ENCODE results near the gene WDR31.

Gene WDR31

DNA sequence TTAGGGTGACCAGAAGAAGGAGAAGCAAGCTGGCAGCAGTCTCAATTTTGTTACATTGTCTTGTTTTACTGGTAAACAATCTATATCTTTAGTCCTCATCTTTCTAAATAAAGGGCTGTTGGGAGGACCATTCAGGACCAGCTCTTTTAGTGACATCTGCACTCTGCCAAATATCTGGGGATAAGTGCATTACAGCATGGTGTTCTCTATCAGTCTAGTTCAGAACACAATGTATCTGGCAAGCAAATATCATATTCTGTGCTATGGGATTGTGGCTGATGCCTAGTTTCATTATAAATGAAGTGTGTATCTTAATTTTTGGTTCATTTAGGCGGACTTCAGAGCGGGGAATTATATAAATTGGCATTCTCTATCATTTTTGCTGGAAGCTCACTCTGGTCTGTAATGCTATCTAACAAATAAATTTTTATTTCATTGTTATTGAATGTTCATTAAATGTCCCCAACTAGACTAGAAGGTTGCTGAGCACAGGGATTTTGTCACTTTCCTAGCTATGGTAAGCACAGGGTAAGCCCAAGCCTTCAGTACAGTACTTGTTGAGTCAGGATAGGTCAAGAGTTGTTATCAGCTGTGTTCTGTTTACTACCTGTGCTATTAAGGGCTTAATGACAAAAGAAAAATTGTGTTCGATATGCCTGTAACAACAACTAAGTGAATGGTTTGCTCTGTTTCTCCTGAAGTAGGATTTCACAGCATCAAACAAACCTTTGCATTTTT is 11.9 kb downstream of the WDR31 start:
- TF ChIP-seq, protein P1, sequence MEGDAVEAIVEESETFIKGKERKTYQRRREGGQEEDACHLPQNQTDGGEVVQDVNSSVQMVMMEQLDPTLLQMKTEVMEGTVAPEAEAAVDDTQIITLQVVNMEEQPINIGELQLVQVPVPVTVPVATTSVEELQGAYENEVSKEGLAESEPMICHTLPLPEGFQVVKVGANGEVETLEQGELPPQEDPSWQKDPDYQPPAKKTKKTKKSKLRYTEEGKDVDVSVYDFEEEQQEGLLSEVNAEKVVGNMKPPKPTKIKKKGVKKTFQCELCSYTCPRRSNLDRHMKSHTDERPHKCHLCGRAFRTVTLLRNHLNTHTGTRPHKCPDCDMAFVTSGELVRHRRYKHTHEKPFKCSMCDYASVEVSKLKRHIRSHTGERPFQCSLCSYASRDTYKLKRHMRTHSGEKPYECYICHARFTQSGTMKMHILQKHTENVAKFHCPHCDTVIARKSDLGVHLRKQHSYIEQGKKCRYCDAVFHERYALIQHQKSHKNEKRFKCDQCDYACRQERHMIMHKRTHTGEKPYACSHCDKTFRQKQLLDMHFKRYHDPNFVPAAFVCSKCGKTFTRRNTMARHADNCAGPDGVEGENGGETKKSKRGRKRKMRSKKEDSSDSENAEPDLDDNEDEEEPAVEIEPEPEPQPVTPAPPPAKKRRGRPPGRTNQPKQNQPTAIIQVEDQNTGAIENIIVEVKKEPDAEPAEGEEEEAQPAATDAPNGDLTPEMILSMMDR (IDR thresholded peaks at IDR 0.05; ENCODE audit: control insufficient read depth, extremely low read depth, insufficient read depth): no peak
- DNase-seq (ENCODE audit: low read depth): no peak
- H3K4me3 ChIP-seq (ENCODE audit: low read depth, low read length): no peak overlapping the region

DNA sequence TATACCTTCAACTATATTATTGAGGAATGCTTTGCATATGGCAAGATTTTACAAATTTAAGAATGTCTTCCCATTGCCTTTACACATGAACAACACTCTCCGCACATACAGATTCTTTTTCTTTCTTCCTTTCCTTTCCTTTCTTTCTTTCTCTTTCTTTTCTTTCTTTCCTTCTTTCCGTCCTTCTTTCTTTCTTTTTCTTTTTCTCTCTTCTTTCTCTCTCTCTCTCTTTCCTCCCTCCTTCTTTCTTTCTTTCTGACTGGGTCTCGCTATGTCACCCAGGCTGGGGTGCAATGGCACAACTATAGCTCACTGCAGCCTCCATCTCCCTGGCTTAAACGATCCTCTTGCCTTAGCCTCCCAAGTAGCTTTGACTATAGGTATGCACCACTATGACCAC is 13.8 kb downstream of the WDR31 start:
- H3K4me3 ChIP-seq (ENCODE audit: low read depth, low read length): no peak overlapping the region

GRCh38 chr9:113322671-113323070 is 17.4 kb downstream of the WDR31 start:
- TF ChIP-seq, protein P1 (IDR thresholded peaks at IDR 0.05; ENCODE audit: control insufficient read depth, extremely low read depth, insufficient read depth): no peak

More for the DNA sequence above, 13.8 kb downstream of the WDR31 start:
- no peak for DNase-seq (ENCODE audit: low read depth)
- TF ChIP-seq, protein P1 (IDR thresholded peaks at IDR 0.05; ENCODE audit: control insufficient read depth, extremely low read depth, insufficient read depth): no peak

DNA sequence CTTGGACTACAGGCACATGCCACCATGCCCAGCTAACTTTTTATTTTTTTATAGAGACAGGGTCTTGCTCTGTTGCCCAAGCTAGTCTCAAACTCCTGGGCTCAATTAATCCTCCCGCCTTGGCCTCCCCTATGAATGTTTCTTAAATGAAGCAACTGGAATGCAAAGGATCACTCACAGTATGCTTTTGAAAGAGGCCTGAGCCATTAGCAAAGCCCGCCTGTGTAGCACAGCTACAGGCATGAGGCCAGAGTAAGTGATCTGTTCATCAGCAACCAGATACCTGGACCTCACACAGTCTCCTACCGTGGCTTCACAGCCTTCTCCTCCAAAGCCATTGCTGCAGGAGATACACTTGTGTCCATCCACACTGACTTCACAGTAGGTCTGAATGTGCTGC is 20.0 kb downstream of the WDR31 start:
- no peak overlapping the region for H3K4me3 ChIP-seq (ENCODE audit: low read depth, low read length)
- TF ChIP-seq, protein P1 (IDR thresholded peaks at IDR 0.05; ENCODE audit: control insufficient read depth, extremely low read depth, insufficient read depth): no peak

More at GRCh38 chr9:113322671-113323070, 17.4 kb downstream of the WDR31 start:
- H3K4me3 ChIP-seq (ENCODE audit: low read depth, low read length): no peak overlapping the region
- DNase-seq (ENCODE audit: low read depth): no peak

GRCh38 chr9:113319054-113319453 is 21.0 kb downstream of the WDR31 start:
- H3K4me3 ChIP-seq (ENCODE audit: low read depth, low read length): no peak overlapping the region
- TF ChIP-seq, protein P1 (IDR thresholded peaks at IDR 0.05; ENCODE audit: control insufficient read depth, extremely low read depth, insufficient read depth): no peak
- no peak for DNase-seq (ENCODE audit: low read depth)

More for the DNA sequence above, 20.0 kb downstream of the WDR31 start:
- DNase-seq (ENCODE audit: low read depth): no peak

DNA sequence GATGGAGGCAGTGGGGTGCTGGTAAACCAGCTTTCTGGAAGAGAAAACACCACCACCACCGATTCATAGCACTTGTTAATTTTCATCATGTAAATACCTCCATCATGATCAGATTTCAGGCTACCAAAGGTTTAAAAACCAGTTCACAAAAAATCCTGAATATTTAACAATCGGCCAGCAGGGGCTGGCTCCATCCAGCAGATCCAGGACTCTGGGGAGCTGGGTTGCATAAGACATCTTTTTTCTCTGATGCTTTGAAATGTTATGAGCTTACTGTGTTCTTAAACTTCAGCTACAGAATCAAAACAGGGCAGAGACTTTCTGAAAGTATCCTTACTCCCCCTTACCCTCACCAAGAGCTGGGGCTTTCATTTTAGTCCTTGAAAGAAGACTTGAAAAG is 22.3 kb downstream of the WDR31 start:
- TF ChIP-seq, protein P1 (IDR thresholded peaks at IDR 0.05; ENCODE audit: control insufficient read depth, extremely low read depth, insufficient read depth): no peak
- no peak for DNase-seq (ENCODE audit: low read depth)
- H3K4me3 ChIP-seq (ENCODE audit: low read depth, low read length): no peak overlapping the region

DNA sequence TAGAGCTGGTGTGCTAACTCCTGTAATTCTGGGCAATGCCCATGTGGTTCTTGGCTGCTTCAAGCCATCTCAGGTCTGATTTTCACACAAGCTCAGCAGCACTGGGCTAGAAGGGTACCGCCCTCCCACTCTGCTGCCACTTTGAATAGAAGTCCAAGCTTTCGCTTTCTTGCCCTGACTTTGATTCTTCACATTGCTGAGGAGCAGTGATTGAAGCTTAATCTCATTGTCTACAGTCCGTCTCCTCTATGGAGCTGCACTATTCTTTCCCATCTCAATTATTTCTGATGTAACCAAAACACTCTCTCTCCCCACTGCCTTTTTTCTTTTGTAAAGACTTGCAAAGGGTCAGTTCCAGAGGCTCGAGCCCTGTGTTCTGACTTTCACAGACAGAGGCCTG is 24.0 kb downstream of the WDR31 start:
- no peak for DNase-seq (ENCODE audit: low read depth)
- TF ChIP-seq, protein P1 (IDR thresholded peaks at IDR 0.05; ENCODE audit: control insufficient read depth, extremely low read depth, insufficient read depth): no peak
- no peak overlapping the region for H3K4me3 ChIP-seq (ENCODE audit: low read depth, low read length)
